HG02588 (cell line): ENCODE data around the gene GFRA1.

Experiments used
- ATAC-seq: cut with Tn5 transposase; IDR thresholded peaks from one replicate; pipeline ENCODE4 v1.9.1; 2021; ENCODE audit warnings: mild to moderate bottlenecking, moderate library complexity; ENCODE audit not compliant: unreplicated experiment

The GFRA1 gene

DNA sequence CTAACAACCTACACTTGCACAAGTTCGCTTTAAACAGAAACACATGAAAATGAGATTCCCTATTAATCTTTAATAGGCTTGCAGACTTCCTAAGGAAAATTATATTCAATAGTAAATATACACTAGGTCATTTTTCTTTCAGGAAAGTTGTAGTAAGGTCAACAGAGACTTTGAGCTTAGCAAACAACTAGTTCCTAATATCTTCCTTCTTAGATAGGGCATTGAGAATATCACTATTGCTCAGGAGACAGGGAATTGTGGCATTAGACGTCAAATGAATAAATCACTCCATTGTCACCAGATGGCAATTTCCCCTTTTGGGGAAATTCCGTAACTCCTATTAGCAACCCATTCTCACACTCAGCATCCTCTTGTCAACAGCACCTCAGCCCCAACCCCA lies 164.9 kb downstream of the GFRA1 start:
- ATAC-seq = no peak

DNA sequence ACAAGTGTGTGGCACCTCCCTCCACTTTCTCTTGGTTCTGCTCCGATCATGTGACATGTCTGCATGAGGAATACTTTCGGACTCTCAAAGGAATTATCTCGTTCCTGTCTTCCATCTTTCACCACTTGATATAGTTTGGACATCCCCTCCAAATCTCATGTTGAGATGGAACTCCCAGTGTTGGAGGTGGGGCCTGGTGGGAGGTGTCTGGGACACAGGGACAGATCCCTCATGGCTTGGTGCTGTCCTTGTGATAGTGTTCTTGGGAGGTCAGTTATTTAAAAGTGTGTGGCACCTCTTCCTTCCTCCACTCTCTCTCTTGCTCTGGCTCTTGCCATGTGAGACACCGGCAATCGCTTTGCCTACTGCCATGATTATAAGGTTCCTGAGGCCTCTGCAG lies 166.4 kb downstream of the GFRA1 start:
- no peak for ATAC-seq

DNA sequence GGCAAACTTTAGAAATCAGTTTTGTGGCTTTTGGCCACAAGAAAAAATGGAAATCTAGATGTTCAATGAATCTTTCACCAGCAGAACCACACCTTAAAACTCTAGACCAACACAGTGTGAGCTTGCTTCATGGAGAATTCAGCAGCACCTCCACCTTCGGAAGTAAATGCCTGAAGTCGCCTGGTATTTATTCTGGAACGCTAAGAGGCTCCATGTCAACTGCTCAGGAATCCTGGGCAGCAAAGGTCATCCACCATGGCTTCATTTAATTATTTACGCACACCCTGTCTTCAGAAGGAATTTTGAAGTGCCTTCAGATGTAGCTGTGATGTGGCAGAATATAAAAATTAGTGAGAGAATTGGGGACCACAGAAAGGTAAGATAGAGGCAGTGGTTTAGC lies 167.7 kb downstream of the GFRA1 start:
- ATAC-seq = no peak

DNA sequence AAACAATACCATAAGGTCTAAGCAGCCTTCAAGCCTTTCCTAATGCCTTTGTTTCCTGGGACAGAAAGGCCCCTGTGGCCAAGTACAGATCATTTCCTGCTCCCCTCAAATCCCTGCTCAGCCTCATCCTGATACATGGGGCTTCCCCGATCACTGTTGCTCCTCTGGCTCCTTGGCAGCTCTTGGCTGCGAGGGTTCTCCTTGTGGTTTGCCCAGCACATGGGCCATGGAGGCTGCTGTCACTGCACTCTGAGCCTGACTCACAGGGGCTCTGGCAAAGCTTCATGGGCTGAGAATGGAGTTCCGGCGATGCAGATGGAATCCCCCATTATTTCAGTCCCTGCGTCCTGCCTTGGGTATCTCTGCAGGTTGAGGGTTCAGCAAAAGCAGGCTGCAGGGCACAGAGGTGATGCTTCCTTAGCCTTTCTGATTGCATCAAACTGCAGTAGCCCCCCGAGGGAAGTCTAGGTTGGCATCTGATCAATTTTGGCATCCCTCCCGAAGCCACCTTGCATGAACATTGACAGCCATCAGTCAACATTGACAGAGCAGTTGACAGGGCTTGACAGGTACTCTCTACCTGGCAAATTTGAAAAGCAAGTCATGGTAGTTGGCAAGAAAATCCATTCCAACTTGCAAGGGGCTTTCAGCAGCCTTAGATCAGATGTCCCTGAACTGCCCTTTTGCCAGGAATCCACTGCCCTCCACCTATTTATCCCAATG lies 168.6 kb downstream of the GFRA1 start:
- ATAC-seq = no peak

DNA sequence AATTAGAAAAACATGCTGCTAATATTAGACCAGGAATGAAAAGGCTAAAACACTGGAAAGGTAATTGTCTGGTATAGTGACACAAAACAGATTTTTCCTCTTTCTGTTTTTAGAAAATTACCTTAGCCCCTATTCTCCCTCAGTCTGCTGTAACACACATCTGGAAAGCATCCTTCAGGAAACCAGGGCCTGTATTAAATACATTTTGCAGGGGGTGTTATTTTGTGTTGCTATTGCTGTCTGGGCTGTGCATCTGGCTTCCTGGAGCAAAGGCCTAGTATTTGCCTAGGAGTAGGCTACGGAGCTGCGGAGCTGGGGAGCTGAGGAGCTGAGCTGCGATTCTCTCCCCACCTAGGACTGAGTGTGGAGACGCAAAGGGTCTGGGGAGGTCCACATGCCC lies 169.3 kb downstream of the GFRA1 start:
- no peak for ATAC-seq

DNA sequence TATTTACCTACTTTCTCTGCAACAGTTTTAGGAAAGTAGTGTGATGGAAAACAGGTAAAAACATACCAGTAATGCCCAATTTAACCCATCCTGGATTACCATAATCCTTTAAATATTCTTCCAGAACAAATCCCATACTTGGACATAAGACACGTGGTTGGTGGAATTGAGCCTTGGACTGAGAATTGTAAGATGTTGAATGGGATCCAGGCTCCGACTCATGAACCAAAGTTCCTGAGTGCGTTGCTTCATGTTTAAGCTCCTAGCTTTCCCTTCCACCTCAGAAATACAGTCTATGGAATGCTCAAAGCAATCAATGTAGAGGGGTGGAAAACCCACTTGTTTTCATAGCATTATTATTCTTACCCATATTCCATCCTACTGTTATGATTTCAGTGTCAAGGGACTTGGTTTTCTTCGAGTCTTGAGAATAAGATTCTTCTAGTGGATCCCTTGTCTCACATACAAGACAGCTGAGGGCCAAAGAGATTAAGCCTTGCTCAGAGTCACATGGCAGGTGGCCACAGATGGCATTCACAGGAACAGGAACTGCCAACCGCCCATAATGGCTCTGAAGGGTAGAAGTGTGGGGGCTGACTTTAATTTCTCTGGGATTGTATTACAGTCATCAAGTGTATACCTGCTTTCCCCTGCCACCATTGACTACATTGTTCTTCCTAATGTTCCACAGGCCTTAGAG lies 171.2 kb downstream of the GFRA1 start:
- no peak for ATAC-seq

DNA sequence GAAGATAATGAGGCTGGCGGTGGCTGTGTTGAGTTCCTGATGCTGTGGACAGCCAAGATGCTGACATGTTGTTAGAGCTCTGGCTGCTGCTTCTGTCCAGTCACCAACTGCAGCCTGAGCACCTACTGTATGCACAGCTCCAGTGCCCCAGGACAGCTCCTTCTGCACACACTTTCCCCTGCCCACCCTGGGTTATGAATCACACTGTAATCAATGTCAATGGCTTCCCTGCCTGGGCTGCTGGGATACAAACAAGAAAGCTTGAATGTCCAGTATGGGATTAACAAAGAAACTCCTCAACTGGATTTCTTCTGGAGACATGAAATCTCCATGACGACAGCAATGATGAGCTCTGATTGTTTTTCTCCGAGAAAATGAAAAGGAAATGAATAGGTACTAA lies 172.0 kb downstream of the GFRA1 start:
- no peak for ATAC-seq

DNA sequence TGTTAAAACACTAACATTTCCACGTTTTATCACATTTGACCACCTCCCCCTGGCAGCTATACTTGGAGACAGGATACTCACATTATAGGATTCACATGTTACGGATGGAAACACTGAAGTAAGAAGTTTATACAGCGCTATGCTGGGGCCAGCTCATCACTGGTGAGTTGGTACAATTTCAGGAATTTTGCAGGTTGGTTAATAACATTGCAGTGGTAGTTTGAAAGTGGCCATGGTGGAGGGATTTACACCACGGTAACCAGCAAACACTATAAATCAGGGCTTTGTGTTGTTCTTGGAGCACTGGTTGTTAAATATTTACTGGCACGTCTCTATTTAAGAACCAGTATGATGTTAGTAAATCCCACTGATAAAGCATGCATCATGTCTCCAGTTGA lies 174.0 kb downstream of the GFRA1 start:
- ATAC-seq = no peak

DNA sequence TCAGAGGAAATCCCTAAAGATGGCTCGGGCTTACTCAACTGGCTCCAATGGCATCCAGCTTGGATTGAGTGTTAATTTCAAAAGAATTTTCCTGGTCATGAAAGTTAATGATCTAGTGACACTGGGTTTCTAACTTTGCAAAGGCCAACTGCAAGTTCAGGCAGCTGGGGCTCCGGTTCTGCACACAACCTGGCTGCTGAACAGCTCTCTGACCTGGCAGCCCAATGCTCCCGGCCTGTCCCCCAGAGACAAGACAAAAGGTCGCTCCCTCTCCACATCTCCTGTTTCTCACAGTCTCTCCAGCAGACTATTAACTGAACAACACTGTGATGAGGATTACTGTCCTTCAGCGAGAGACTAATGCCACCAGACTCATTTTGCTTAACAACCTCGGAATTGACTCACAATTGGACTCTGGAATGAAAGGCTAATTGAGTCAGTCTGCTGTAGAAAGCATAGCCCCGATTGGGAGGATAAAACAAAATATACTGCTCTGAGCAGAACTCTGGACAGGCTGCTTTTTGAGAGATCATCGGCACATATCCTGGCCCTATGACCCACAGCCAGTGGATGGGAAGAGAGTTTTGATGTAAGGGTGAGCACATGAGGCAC lies 174.5 kb downstream of the GFRA1 start:
- no peak for ATAC-seq

DNA sequence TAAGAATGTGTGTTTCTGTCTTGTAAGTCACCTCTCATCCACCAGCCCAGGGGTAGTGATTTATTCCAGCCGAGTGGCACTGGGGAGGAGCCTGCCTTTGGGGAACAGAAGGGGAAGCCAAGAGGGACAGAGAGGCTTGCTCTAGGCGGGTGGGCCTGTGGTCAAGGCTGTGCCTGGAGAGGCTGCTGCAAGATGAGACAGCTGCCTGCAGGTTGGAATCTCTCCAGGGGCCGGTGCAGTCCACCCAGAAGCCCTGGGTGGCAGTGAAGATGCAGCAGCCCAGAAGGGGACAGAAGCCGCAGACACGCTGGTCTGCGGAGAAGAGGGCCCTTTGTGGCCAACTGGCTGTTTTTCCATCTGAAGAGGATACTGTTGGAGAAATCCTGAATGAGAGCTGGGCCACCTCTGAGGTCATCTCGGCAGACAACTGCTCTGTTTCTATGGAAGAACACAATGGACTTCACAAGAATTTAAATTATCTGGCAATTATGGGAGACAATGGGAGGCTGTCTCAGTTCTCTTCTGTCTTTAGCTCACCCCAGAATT lies 175.7 kb downstream of the GFRA1 start:
- no peak for ATAC-seq

DNA sequence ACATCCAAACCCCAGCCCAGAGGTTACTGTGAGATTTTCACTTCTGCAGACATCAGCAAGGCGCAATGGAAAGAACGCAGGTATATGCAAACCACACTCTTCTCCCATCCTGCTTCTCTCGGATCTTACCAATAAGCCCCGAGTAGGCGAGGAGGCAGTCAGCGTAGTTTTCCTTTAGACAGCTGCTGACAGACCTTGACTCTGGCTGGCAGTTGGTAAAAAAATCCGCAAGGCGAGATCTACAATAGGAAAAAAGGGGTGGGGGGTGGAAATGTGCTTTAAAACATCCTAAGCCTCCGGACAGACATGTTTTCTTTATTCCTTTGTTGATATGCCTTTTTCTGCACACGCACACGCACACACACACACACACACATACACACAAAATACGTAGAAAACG lies 176.5 kb downstream of the GFRA1 start:
- no peak for ATAC-seq

DNA sequence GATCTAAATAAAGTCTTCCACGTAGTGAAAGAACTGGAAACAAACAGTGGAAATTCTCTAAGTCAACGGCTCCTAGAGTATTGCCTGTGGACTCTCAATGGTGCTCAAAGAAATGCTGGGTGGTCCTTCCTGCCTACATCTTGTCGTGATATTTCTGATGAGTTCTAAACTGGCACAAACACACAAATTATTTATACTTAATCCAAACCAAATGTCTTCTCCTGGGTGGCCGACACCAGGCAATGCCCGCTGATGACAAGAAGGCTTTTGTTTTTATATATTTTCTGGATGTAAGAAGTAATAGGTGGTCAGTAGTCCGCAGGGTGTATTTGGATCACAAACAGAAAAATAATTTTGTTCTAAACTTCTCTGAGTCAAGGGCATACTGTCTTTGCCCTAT lies 178.7 kb downstream of the GFRA1 start:
- ATAC-seq = no peak

DNA sequence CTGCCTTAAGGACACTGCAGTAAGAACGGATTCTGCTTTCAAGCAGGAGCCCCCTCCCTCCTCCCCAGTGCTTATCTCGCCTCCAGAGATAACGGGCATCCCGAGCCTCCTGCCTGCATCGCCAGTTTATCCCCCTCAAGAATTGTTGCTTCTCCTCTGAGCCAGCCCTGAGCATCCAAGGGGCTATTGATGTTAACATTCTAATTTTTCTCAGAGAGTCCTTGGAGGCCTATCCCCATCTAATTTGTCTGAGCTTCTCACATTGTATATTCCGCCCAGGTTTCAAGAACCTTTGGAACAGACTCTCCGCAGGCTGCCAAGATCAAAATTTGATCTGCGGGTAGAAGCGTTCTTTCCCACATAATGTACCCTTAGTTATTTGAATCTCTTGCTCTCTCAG lies 180.0 kb downstream of the GFRA1 start:
- ATAC-seq = no peak

DNA sequence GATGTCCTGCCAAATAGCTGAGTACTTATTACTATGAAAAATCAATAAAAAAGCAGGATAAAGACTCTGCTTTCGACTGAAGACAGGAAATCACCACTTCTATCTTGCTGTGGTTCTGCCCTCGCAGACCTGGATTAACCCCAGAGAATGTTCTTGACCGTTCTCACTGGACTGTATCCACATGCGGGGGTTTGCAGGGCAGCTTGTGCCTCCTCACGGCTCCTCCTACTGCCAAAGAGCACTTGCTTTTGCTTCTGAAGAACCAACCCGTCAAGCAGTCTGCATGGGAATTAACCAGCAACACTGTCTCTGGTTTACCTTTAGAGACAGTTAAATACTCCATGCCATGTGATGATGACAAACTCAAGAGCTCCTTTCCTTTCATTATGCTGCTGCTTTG lies 184.0 kb downstream of the GFRA1 start:
- ATAC-seq = no peak

DNA sequence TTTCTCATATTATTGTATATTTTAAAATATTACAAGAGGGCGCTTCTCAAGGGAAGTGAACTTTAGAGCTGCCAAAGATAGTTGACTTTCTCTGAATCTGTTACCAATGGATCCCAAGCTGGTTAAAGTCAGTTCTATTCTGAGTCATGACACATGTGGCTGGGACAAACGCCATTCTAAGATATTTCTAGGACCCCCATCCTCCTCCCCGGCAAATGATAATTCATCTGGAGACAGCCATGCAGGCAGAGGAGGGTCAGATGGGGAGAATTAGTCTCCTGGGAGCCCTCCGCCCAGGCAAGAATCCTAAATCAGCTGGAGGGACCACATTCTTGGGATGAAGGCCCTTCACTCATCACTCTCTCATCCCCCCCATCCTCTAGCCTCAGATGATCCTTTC lies 187.7 kb downstream of the GFRA1 start:
- ATAC-seq = no peak

DNA sequence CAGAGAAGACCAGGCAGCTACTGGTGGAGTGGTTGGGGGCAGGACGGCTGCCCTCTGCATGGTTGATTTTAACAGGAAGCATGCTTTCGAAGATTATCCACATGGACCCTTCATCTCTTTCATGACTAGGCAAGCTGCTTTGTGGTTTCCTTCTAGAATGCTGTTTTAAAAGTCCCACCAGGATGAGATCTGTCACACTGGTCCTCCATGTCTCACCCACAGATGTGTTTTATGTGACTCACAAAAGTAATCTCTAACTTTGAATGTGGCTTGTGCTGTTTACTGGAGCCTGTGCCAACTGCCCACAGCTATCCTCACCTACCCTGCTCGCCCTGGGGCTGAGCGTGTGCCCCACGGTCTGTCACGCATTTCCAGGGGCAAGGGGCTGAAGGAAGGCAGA lies 188.8 kb downstream of the GFRA1 start:
- ATAC-seq = no peak

DNA sequence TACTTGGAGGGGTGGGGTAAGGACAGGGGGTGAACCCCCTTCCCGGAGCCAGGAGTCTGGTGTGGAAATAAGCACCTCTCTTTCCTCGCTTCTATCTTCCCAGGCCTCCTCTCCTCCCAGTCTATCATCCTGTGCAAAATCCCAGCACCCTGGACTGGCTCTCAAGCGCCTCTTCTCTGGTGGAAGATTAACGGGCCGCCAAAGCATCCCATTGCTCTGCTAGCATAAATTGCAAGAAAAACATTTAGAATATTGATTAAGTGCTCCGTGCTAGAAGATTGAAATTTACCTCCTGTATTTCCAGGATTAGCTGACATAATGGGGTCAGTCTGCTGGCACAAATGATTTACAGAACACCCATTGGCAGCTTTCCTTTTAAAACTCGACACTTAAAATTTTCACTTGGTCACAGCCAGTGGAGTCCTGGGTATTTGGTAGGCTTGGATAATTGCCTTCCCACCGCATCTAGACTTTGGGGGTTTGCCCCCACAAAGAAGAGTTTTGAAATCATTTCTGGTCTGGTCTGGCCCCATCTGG lies 189.7 kb downstream of the GFRA1 start:
- ATAC-seq = no peak

DNA sequence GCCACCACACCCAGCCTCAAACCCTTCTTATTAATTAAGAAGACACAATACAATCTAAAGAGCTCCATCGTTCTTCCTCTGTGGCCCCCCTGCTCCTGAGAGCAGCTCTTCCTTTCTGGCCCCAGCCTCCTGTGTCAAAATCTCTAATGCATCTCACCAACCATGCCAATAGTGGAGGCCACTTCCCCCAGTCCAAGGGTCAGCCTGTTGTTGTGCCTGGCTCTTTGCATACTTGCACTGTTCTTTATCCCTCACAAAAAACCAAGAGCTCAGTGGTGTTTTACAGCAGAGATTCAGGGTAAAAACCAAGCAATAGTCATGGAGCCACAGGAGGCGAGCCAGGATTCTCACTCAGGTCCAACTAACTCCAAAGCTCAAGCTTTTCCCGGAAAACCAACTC lies 190.2 kb downstream of the GFRA1 start:
- ATAC-seq = no peak

DNA sequence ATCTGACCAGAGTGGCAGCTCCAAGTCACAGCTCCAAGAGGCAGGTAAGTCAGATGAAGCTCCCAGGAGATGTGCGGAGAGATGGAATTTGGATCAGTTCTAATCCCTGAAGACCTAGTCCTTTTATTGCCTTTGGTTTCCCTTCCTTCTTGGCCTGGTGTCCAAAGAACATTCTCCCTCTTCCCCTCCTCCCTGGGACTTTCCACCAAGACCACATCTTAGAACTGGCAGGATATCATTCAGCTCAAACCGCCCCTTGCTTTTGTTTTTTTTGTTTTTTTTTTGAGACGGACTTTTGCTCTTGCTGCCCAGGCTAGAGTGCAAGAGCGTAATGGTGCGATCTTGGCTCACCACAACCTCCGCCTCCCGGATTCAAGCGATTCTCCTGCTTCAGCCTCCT lies 190.8 kb downstream of the GFRA1 start:
- no peak for ATAC-seq

DNA sequence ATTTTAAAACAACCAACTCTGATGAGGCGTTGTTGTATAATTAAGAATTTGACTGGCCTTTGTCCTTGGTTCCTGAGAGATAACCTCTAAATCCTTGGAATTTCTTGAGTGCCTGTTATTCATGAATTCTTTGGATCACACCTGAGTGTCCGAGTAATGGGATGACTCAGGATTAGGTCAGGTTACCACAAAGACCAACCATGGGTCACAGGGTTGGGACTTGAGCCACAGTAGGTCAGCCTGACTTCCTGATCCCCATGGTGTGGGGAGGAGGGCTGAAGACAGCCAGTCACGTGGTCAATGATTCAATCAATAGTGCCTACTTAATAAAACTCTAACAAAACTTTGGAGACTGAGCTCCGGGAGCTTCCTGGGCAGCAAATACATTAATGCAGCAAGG lies 192.5 kb downstream of the GFRA1 start:
- ATAC-seq = no peak

DNA sequence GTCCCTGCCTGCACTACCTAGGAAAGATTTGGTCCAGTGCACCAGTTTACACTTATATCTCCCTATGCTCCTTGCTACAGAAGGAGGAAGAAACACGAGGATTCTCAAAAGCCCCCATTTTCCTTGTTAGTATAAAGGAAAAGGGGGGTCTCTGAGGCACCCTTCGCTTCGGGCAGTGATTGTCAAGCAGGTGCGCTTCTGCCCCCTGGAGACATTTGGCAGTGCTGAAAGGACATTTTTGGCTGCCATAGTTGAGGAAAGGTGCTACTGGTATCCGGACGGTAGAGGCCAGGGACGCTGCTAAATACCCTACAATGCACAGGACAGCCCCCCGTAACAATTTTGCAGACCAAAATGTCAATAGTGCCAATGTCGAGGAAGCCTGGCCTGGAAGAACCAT lies 193.7 kb downstream of the GFRA1 start:
- ATAC-seq = no peak

DNA sequence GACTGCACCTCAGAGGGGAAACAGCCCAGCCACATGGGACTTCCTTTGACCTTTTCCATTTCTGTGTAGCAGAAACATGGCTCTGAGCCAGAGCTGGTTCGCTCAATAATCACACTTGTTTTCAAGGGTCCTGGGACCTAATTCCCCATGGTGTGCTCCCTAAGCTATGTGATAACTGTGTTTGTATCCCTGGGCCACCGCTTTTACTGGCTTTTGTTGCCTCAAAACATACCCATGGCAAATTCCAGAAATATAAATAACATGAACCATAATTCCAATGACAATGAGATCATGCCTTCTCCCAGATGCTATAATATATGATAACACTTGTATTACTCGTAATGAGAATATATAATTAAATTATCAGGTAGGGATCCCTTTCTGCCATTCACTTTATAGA lies 196.4 kb downstream of the GFRA1 start:
- no peak for ATAC-seq
